Endometrial microvascular endothelial cells (primary cell): ENCODE results near the gene RPEL1. TPM values are rescaled to one million over a fixed set of nuclear protein-coding genes. Genes with fewer than 3 reads are reported as not detected.

ENCODE experiments used
- in situ Hi-C: cut with HindIII; loops from 2 replicates; pipeline ENCODE4 v1.10.0; 2017; ENCODE audit warnings: low sequenced_read_pairs, low pct_unique_long_range_greater_than_20kb; ENCODE audit errors: inconsistent ontology term
- total RNA-seq: library from RNA; depleted of rRNA; stranded (reverse); fragments of >200 nt; gene quantifications from one replicate; pipeline ENCODE4 v1.2.3, GENCODE V29; 2015; ENCODE audit errors: inconsistent ontology term

The RPEL1 gene
- total RNA-seq, 1 donor from 2014 or later, result 0.09 TPM

GRCh38 chr10:103276251-103276895 lies 30.7 kb downstream of the RPEL1 start:
- in situ Hi-C loops, result no loop called here

GRCh38 chr10:103276896-103277712 lies 31.4 kb downstream of the RPEL1 start, which contains the start of gene INA:
Gene INA (plus strand): TSS chr10:103277138. CDS start chr10:103277212, 74 bp downstream.
- in situ Hi-C loops, result no loop called here

GRCh38 chr10:103277713-103278536 lies 32.2 kb downstream of the RPEL1 start:
- in situ Hi-C loops, result no loop called here

GRCh38 chr10:103278537-103278823 lies 32.8 kb downstream of the RPEL1 start:
- in situ Hi-C loops, result no loop called here

- in situ Hi-C loops, result no loop called here
These were observed 33.2 kb downstream of the RPEL1 start for GRCh38 chr10:103278862-103279298.

GRCh38 chr10:103280031-103280430 lies 34.3 kb downstream of the RPEL1 start:
- in situ Hi-C loops, result no loop called here

- in situ Hi-C loops, result no loop called here
These were observed 34.8 kb downstream of the RPEL1 start for GRCh38 chr10:103280506-103280905.

GRCh38 chr10:103281753-103282152 lies 36.1 kb downstream of the RPEL1 start:
- in situ Hi-C loops, result no loop called here

- in situ Hi-C loops, result no loop called here
These were observed 37.3 kb downstream of the RPEL1 start for GRCh38 chr10:103282961-103283360.

- in situ Hi-C loops, result no loop called here
These were observed 38.5 kb downstream of the RPEL1 start for GRCh38 chr10:103284170-103284569.

GRCh38 chr10:103287992-103288391 lies 42.3 kb downstream of the RPEL1 start:
- in situ Hi-C loops, result no loop called here

- in situ Hi-C loops, result no loop called here
These were observed 45.9 kb downstream of the RPEL1 start for GRCh38 chr10:103291588-103291987.

GRCh38 chr10:103295374-103296015 lies 49.8 kb downstream of the RPEL1 start:
- in situ Hi-C loops, result no loop called here

Other genes with a start within 250 kb of the RPEL1 start
- gene NT5C2, start 52.6 kb upstream of the RPEL1 start, total RNA-seq, result 46.4 TPM
- gene INA, start 31.3 kb downstream of the RPEL1 start, total RNA-seq, result 0.46 TPM
- gene PCGF6, start 105.3 kb downstream of the RPEL1 start, total RNA-seq, result 17.7 TPM
- gene TAF5, start 122.1 kb downstream of the RPEL1 start, total RNA-seq, result 6.4 TPM
- gene ATP5MK, start 150.6 kb downstream of the RPEL1 start, total RNA-seq, result 425 TPM
- gene PDCD11, start 150.7 kb downstream of the RPEL1 start, total RNA-seq, result 43.3 TPM
- gene CALHM2, start 206.5 kb downstream of the RPEL1 start, total RNA-seq, result 15.1 TPM
- gene CALHM1, start 213.0 kb downstream of the RPEL1 start, total RNA-seq, result not detected
- not detected for gene CALHM3, start 233.4 kb downstream of the RPEL1 start, total RNA-seq
- not detected for gene NEURL1, start 247.8 kb downstream of the RPEL1 start, total RNA-seq